CD14-positive monocyte (primary cell): ENCODE data around the gene ADORA2A. TPM values are rescaled to one million over a fixed set of nuclear protein-coding genes. Genes with fewer than 3 reads are reported as not detected.

Experiments used
- DNase-seq, 3 donors: peaks; one replicate each; pipeline ENCODE4 v3.0.0-alpha.2; 2011 to 2022
- H2AFZ ChIP-seq: 2 replicates; pipeline ENCODE4 v1.6.0; 2012; ENCODE audit warnings: mild to moderate bottlenecking, low read depth, low read length, inconsistent platforms; ENCODE audit not compliant: insufficient read depth, poor library complexity, severe bottlenecking
- H3K27ac ChIP-seq, 2 donors: 1 replicate in 1 of 2; 2 replicates in 1 of 2; pipeline ENCODE4 v1.5.1; 2012 to 2013; ENCODE audit warnings: low read length in 2 of 2, control low read depth in 1 of 2, inconsistent platforms in 1 of 2, low read depth in 1 of 2, mild to moderate bottlenecking in 1 of 2
- H3K27me3 ChIP-seq, 2 donors: one replicate each; pipeline versions ENCODE4 v1.6.0 to v1.6.1; 2011 to 2013; ENCODE audit warnings: low read length in 2 of 2; ENCODE audit not compliant: control insufficient read depth in 2 of 2, insufficient read depth in 2 of 2
- H3K36me3 ChIP-seq, 2 donors: replicated peaks in 1 of 2; 1 replicate in 1 of 2; 2 replicates in 1 of 2; pipeline versions ENCODE4 v1.5.1 to v1.6.1; 2012 to 2013; ENCODE audit warnings: low read length in 2 of 2, control low read depth in 1 of 2, inconsistent platforms in 1 of 2, mild to moderate bottlenecking in 1 of 2; ENCODE audit not compliant: insufficient read depth in 2 of 2, control insufficient read depth in 1 of 2
- H3K4me1 ChIP-seq, 2 donors: 1 replicate in 1 of 2; 2 replicates in 1 of 2; pipeline versions ENCODE4 v1.5.1 to v1.6.1; 2012 to 2013; ENCODE audit warnings: low read length in 2 of 2, control low read depth in 1 of 2, inconsistent platforms in 1 of 2, mild to moderate bottlenecking in 1 of 2, moderate library complexity in 1 of 2; ENCODE audit not compliant: insufficient read depth in 2 of 2, control insufficient read depth in 1 of 2
- H3K4me2 ChIP-seq: replicated peaks from 2 replicates; pipeline ENCODE3; 2012; ENCODE audit warnings: low read length, moderate library complexity, mild to moderate bottlenecking; ENCODE audit not compliant: poor library complexity, severe bottlenecking; ENCODE audit errors: extremely low read depth
- H3K4me3 ChIP-seq, 3 experiments: fragments of 200-600 bp in 1 of 3; sonication (generic) in 1 of 3; replicated peaks in 1 of 3; 1 replicate in 2 of 3; 2 replicates in 1 of 3; pipeline ENCODE4 v1.5.1; 2011 to 2013; ENCODE audit warnings: low read length in 3 of 3, mild to moderate bottlenecking in 3 of 3, control low read depth in 2 of 3, low read depth in 2 of 3, inconsistent platforms in 1 of 3, moderate library complexity in 1 of 3
- H3K79me2 ChIP-seq: 2 replicates; pipeline ENCODE4 v1.6.0; 2012; ENCODE audit warnings: mild to moderate bottlenecking, control low read depth, inconsistent platforms, low read length, moderate library complexity; ENCODE audit not compliant: insufficient read depth
- H3K9ac ChIP-seq: 2 replicates; pipeline ENCODE4 v1.6.0; 2017; ENCODE audit warnings: low read length, mild to moderate bottlenecking; ENCODE audit not compliant: insufficient read depth, poor library complexity, severe bottlenecking
- H3K9me3 ChIP-seq, 2 donors: replicated peaks in 1 of 2; 1 replicate in 1 of 2; 2 replicates in 1 of 2; pipeline versions ENCODE4 v1.5.1 to v1.6.1; 2012 to 2013; ENCODE audit warnings: low read length in 2 of 2, control low read depth in 1 of 2; ENCODE audit not compliant: control insufficient read depth in 1 of 2, insufficient read depth in 1 of 2
- H4K20me1 ChIP-seq: 2 replicates; pipeline ENCODE4 v1.6.0; 2012; ENCODE audit warnings: mild to moderate bottlenecking, low read length, control low read depth, moderate library complexity; ENCODE audit not compliant: insufficient read depth
- H3K27ac Mint-ChIP-seq, 7 donors: one replicate each; pipeline ENCODE4 v1.8.0; 2020; ENCODE audit warnings: mild to moderate bottlenecking in 7 of 7, mixed read lengths in 7 of 7, moderate library complexity in 6 of 7, inconsistent platforms in 2 of 7
- H3K27me3 Mint-ChIP-seq, 3 donors: one replicate each; pipeline ENCODE4 v1.8.0; 2021 to 2022; ENCODE audit warnings: low read depth in 3 of 3, mild to moderate bottlenecking in 3 of 3, mixed read lengths in 3 of 3, moderate library complexity in 3 of 3, inconsistent platforms in 1 of 3
- H3K36me3 Mint-ChIP-seq, 2 donors: one replicate each; pipeline ENCODE4 v1.8.0; 2020; ENCODE audit warnings: mixed read lengths in 2 of 2, inconsistent platforms in 1 of 2, mild to moderate bottlenecking in 1 of 2
- H3K4me1 Mint-ChIP-seq: one replicate; pipeline ENCODE4 v1.8.0; 2020; ENCODE audit warnings: mild to moderate bottlenecking, mixed read lengths
- H3K4me3 Mint-ChIP-seq, 2 donors: one replicate each; pipeline ENCODE4 v1.8.0; 2020; ENCODE audit warnings: mild to moderate bottlenecking in 2 of 2, mixed read lengths in 2 of 2, moderate library complexity in 1 of 2
- H3K9me3 Mint-ChIP-seq, 7 donors: one replicate each; pipeline ENCODE4 v1.8.0; 2020 to 2022; ENCODE audit warnings: mixed read lengths in 7 of 7, mild to moderate bottlenecking in 6 of 7, moderate library complexity in 6 of 7, inconsistent platforms in 2 of 7
- CTCF ChIP-seq: fragments of 200-600 bp; IDR thresholded peaks from one replicate; pipeline ENCODE4 v1.8.0; 2022; ENCODE audit warnings: antibody characterized with exemption, mild to moderate bottlenecking
- WGBS: methylation state at CpG from one replicate; pipeline ENCODE4 v1.1.5; 2013; ENCODE audit warnings: missing lambda C conversion rate; ENCODE audit not compliant: insufficient coverage; 5-methylcytosine and 5-hydroxymethylcytosine counted together
- intact Hi-C, 2 donors: fragments of 100-400 bp; cut with micrococcal nuclease; formaldehyde crosslinking; loops; one replicate each; pipeline versions ENCODE4 v1.15.0 to v1.15.1; 2023
- polyA plus RNA-seq, 3 donors: library from polyadenylated mRNA; depleted of rRNA in 1 of 3; unstranded in 2 of 3; stranded (reverse) in 1 of 3; fragments of 300-500 nt in 2 of 3; fragments of >200 nt in 1 of 3; fragmentation: Illumina TruSeq in 2 of 3; gene quantifications; 1 replicate in 2 of 3; 2 replicates in 1 of 3; pipeline ENCODE4 v1.2.3, GENCODE V29; 2012 to 2021

ADORA2A gene
- polyA plus RNA-seq, 3 donors, result 5.8 to 10.2 (median 6.5) TPM

DNA sequence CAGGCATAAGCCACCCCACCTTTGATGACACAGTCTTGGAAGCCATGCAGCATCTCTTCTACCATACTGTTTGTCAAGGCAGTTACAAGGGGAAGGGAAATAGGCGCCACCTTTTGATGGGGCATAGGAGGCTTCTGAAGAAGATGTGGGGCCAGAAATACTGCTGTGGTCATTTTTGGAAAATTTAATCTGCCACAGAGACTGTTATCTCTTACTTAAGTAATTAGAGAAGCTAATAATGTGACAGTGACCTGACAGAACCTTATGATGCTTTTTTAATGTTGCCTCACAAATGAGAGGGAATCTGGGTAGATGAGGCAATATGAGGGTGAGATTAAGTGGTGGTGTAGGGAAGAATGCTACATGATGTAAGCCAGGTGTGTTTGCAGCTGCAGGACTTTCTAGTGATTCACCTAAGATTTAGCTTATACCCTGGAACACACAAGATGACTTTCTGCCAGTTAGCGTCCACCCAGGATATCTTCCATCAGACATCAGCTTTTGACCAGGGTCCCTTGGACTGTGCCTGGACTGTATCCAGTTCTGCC, 34.3 kb upstream of the ADORA2A start:
- no peaks in the 10 kb centered on the region for H3K9me3 ChIP-seq
- H3K27me3 ChIP-seq, result no peaks in the 10 kb centered on the region
- no peaks in the 10 kb centered on the region for H3K9me3 Mint-ChIP-seq
- no peak overlapping the region for H3K4me2 ChIP-seq
- peaks cover 9 to 36% of the 10 kb centered on the region in 2 donors for H3K36me3 ChIP-seq
- H3K27me3 Mint-ChIP-seq, result no peaks in the 10 kb centered on the region
- no peak for TF ChIP-seq CTCF
- peaks cover 6 to 9% of the 10 kb centered on the region in 2 donors for H3K4me1 ChIP-seq
- WGBS, result 86% methylated on average over 1 of the region's 2 CpGs
- no peak overlapping the region for H2AFZ ChIP-seq
- H3K9ac ChIP-seq, result no peak overlapping the region
- no peaks in the 10 kb centered on the region for H4K20me1 ChIP-seq
- no peak overlapping the region for H3K27ac Mint-ChIP-seq
- no peak overlapping the region for H3K4me3 ChIP-seq
- H3K4me3 Mint-ChIP-seq, result no peak overlapping the region
- intact Hi-C loops, result no loop called here
- no peak for DNase-seq
- H3K79me2 ChIP-seq, result no peaks in the 10 kb centered on the region
- H3K4me1 Mint-ChIP-seq, result peaks cover 24% of the 10 kb centered on the region
- peaks cover 36 to 37% of the 10 kb centered on the region in 2 donors for H3K36me3 Mint-ChIP-seq
- H3K27ac ChIP-seq, result no peak overlapping the region

GRCh38 chr22:24393848-24394247, 33.6 kb upstream of the ADORA2A start:
- no peaks in the 10 kb centered on the region for H3K9me3 Mint-ChIP-seq
- H2AFZ ChIP-seq, result no peak overlapping the region
- H3K27ac Mint-ChIP-seq, result peak overlapping the region in 1 of 7 donors; percentile 26
- H3K27me3 Mint-ChIP-seq, result no peaks in the 10 kb centered on the region
- DNase-seq, result peak in 1 of 3 donors; percentile 3
- no peak for TF ChIP-seq CTCF
- H3K27me3 ChIP-seq, result no peaks in the 10 kb centered on the region
- no peak overlapping the region for H3K27ac ChIP-seq
- peaks cover 6 to 9% of the 10 kb centered on the region in 2 donors for H3K4me1 ChIP-seq
- no peaks in the 10 kb centered on the region for H3K79me2 ChIP-seq
- H3K4me3 Mint-ChIP-seq, result no peak overlapping the region
- H3K36me3 Mint-ChIP-seq, result peaks cover 42% of the 10 kb centered on the region in 2 donors
- H4K20me1 ChIP-seq, result no peaks in the 10 kb centered on the region
- H3K9me3 ChIP-seq, result no peaks in the 10 kb centered on the region
- no CpG with 5 or more reads among the region's 3 CpGs for WGBS
- peaks cover 24% of the 10 kb centered on the region for H3K4me1 Mint-ChIP-seq
- no peak overlapping the region for H3K9ac ChIP-seq
- no peak overlapping the region for H3K4me2 ChIP-seq
- intact Hi-C loops, result no loop called here
- H3K36me3 ChIP-seq, result peaks cover 14 to 44% of the 10 kb centered on the region in 2 donors
- no peak overlapping the region for H3K4me3 ChIP-seq
